K562 treated with DMSO at 1 percent for 12 hours (cell line): Measurements from ENCODE around the gene TEKT1. TPM values are rescaled to one million over a fixed set of nuclear protein-coding genes. Genes with fewer than 3 reads are reported as not detected.

ENCODE experiments used
- total RNA-seq: library from RNA; unstranded; fragments of 300-600 nt; gene quantifications from 2 replicates; pipeline ENCODE4 v1.2.3, GENCODE V29; 2022; ENCODE audit not compliant: insufficient read depth

The TEKT1 gene
- total RNA-seq: not detected in 2 replicates

GRCh38 chr17:6831661-6832263 lies at the start of gene TEKT1:
Gene TEKT1 (minus strand): TSS chr17:6831729. CDS start chr17:6830376, 1,353 bp downstream.

GRCh38 chr17:6775871-6776405 lies 55.6 kb downstream of the TEKT1 start, which contains the start of gene FBXO39:
Gene FBXO39 (plus strand): TSS chr17:6776215. CDS start chr17:6779869, 3,654 bp downstream.

GRCh38 chr17:6755731-6756184 lies 75.8 kb downstream of the TEKT1 start, which contains the start of gene XAF1:
Gene XAF1 (plus strand): TSS chr17:6756046. CDS start chr17:6756079, 33 bp downstream.

Other genes starting within 250 kb of the TEKT1 start
- 1.5 and 4.4 TPM in 2 replicates for gene KIAA0753, start 191.0 kb downstream of the TEKT1 start, total RNA-seq
- gene TXNDC17, start 190.7 kb downstream of the TEKT1 start, total RNA-seq: 80.7 and 111 TPM in 2 replicates
- gene MED31, start 180.1 kb downstream of the TEKT1 start, total RNA-seq: 4.5 and 6.6 TPM in 2 replicates
- 2.3 and 2.7 TPM in 2 replicates for gene C17orf100, start 180.0 kb downstream of the TEKT1 start, total RNA-seq
- gene SLC13A5, start 118.4 kb downstream of the TEKT1 start, total RNA-seq: 0.10 TPM in 1 of 2 replicates, not detected in the other
- gene XAF1, start 75.7 kb downstream of the TEKT1 start, total RNA-seq: 0.52 TPM in 1 of 2 replicates, not detected in the other
- not detected in 2 replicates for gene FBXO39, start 55.5 kb downstream of the TEKT1 start, total RNA-seq
- 1.4 and 3.1 TPM in 2 replicates for gene ALOX12, start 164.3 kb upstream of the TEKT1 start, total RNA-seq
- 299 and 329 TPM in 2 replicates for gene RNASEK, start 180.9 kb upstream of the TEKT1 start, total RNA-seq
- 0.22 and 0.97 TPM in 2 replicates for gene BCL6B, start 191.3 kb upstream of the TEKT1 start, total RNA-seq
- 5.3 and 5.5 TPM in 2 replicates for gene SLC16A13, start 204.3 kb upstream of the TEKT1 start, total RNA-seq
- gene SLC16A11, start 212.4 kb upstream of the TEKT1 start, total RNA-seq: not detected in 2 replicates
- gene CLEC10A, start 248.5 kb upstream of the TEKT1 start, total RNA-seq: not detected in 2 replicates